SIG-M5 treated with dmso at 0.1 percent for 504 hours (cell line): Measurements from ENCODE around the gene CORO2B.

Source experiments
- DNase-seq: peaks from one replicate; lab custom pipeline; 2025; ENCODE audit not compliant: unreplicated experiment; lab: John Stamatoyannopoulos, UW

Gene CORO2B

GRCh38 chr15:68553994-68554720 is 24.6 kb upstream of the CORO2B start:
- peak; percentile 28 for DNase-seq

- DNase-seq, result no peak
These were observed 23.8 kb upstream of the CORO2B start for GRCh38 chr15:68554721-68555678.

DNA sequence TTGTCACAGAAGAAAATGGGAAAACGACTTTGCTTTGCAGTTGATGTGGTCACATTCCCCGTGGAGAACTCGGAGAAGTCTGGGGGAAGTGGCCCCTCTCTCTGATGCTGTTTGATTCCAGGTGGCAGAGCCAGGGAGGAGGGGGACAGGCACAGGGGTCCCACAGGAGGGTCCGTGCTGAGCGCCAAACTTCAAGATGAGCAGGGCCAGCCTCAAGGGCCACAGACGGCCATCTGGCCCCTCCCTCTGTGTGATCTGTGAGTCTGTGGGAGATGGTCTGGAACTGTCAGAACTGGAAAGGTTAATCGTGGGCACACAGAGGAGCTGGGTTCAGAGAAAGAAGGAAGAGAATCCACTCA is 23.1 kb upstream of the CORO2B start:
- DNase-seq, result no peak

GRCh38 chr15:68556139-68556990 is 22.4 kb upstream of the CORO2B start:
- no peak for DNase-seq

DNA sequence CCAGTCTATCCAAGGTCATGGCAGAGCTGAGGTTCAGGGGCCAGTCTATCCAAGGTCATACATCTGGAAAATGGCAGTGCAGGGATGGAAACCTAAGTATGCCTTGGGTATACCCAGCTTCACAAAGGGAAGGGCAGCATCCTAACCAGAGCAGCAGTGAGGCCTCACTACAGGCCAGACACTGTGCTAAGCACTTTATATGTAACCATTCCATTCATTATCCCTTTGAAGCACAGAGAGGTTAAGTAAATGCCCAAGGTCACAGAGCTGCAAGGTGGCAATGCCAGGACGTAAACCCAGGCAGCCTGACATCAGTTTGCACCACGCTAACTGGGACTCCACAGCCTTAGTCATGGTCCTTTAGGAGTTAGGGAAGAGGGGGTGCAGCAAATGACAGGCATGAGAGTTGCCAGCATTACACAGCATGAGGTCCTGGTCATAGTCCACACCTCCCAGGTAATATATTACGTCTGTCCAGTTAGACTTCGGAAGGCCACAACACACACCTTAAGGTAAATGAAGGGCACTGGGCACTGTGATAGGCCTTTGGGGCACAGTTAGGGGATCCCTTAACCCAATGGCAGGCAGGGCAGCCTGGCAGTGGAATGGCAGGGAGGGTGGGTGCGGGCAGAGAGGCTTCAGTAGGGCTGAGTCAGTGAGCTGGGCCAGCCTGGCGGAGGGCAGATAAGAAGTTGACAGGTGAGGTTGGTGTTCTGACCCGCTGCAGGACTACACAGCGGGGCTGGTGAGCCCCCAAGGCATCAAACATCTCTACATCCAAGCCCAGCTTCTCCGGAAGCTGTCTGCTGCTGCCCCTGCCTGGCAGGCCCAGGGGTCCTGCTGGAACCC is 21.1 kb upstream of the CORO2B start:
- no peak for DNase-seq

- DNase-seq, result no peak
These were observed 20.2 kb upstream of the CORO2B start for GRCh38 chr15:68558318-68559305.

DNA sequence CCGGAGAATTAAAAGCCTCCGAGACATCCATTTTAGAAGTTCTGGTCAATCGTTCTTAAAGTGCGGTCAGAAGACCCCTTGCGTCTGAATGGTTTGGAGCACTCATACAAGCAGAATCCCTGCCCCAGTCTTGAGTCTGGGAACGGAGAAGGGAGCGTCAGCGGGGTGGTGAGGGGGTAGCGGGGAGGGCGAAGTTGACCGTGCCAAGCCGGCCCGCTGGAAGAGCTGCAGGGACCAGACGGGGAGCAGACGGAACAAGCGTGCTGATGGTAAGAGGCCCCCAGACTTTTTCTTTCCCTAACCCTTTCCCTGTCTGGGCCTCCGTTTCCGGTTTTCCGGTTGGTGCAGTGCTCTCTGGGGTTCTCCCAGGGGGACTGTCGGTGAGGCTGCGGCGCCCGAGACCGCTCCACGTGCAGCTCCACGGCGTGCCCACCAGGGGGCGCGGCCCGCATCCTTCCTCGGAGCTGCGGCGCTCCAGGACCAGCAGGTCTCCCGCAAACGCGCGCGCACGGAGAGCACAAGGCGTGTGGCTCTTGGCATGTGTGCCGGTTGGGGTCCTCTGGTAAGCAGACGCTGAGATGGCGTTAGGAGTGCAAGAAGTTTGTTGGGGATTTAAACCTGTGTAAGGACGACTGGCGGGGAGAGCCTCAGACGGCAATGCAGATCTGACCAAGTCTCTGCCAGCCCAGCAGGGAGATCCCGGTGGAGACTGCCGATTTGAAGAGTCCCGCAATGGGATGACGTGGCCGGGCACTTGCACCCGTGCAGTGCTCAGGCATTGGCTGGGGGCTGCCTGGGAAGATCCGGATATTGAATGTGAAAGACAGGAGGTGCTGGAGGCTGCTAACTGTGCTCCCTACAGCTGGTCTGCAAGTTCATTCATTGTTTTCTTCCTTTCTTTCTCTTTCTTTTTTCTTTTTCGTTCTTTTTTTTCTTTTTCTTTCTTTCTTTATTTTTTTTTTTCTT is 19.2 kb upstream of the CORO2B start:
- peak; percentile 45 for DNase-seq

GRCh38 chr15:68560501-68561113 is 18.2 kb upstream of the CORO2B start:
- no peak for DNase-seq

DNA sequence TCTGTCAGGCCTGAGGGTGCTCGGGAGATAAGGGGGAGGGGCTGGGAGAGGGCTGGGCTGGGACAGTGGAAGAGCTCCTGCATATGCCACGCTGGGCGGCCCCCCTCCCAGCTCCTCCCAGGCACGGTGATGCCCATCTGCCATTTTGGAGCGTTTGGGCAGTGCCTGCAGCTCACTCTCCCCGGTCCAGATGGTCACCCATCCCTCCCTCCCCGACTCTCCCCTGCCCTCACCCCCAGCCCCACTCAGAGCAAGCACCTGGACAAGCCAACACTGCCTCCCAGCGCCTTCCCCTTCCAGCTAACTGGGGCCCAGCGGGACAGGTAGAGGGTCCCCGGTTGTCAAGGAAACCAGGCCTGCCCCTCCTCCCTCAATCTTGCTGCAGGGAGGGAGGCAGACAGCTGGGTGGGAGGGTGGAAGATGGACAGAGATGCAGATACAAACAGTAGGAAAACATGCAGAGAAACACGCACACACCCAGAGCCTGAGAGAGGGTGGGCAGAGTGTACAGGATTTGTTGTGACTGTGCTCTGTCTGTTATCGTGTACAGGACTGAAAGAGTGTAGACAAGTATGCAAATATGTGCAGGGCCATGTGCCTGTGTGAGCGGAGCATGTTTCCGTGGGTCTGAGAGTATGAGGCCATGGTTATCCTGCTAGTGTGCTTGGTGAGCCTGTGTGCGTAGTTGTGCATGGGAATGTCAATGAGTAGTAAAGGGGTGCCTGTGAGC is 17.5 kb upstream of the CORO2B start:
- no peak for DNase-seq

DNA sequence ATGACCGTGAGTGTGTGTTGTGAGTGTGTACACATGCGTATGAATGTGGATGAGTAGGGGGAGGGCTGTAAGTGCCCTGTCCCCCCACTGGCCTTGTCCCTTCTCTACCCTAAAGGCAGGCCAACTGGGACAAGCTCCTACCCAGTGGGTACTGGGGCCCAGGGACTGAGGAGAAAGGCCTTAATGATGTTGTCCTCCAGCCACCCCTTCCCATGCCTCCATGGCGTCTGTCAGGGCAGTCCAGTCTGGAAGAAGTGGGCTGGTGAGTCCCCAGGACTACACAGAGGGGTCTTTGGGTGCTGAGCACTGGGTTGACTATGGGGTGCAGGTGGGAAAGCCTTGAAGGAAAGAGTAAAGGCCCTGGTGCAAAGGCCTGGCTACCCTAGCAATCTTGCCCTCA is 16.9 kb upstream of the CORO2B start:
- no peak for DNase-seq

- DNase-seq, result no peak
These were observed 14.6 kb upstream of the CORO2B start for GRCh38 chr15:68564173-68564572.

DNA sequence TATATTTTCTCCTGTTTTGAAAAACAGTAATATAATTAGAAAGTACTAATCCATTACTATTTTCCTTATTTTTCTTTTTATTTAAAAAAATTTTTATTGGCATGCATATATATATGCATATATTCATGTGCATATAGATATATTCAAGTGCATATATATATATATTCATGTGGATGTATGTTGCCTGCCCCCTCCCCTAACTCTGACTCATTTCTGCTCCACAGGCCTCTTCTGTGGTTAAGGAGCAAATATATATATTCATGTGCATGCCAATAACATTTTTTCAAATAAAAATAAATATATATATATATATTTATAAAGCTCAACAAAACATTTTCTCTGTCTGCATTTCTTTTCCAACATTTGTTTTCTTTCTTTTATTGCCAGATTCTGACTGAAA is 13.6 kb upstream of the CORO2B start:
- DNase-seq, result no peak

- DNase-seq, result no peak
These were observed 13.1 kb upstream of the CORO2B start for GRCh38 chr15:68565726-68566125.

DNA sequence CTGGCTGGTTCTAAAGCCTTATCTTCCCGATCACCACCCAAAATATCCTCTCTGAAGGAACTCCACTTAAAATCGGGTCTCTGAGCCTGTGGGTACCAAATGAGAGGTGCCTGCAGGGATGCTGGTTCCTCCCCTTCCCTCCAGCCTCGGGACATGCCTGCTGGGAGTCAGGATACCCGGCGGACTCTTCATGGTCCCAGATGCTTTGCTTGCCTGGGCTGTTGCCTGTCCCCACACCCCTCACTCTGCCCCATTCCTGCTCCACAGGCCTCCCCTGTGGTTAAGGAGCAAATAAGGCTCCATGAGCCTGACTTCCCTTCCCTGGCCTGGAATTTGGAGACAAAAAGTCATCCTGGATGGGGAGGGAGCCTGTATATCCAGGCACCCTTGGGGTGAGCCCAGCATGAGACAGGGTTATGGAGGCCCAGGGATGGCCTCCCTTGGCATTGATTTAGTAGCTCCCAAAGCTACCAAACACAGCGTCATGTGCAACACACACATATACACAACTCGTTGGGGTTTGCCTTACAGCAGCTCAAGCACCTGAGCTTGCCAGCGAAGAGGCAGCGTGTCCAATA is 12.3 kb upstream of the CORO2B start:
- no peak for DNase-seq

GRCh38 chr15:68567345-68567744 is 11.4 kb upstream of the CORO2B start:
- DNase-seq, result no peak

DNA sequence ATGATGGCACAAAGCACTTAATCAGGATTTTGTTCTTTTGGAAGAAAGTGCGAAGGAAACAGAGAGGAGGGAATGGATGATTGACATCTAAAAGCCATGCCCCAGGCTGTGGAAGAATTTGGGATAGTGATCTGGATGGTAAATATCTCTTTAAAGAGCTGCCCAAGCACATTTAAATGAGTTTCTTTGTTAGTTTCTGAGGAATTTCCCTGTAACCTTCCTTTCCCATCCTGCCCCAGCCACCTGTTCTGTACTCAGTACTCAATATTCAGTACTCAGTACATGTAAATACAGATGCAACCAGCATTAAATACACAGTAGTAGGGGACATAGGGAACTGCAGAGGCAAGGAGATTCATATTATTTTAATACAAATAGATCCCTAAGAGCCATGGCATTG is 7.8 kb upstream of the CORO2B start:
- no peak for DNase-seq

GRCh38 chr15:68571582-68571981 is 7.2 kb upstream of the CORO2B start:
- no peak for DNase-seq
